GM18508 (cell line): Measurements from ENCODE around the gene EVA1B.

Experiments used
- ATAC-seq: cut with Tn5 transposase; IDR thresholded peaks from one replicate; pipeline ENCODE4 v1.9.1; 2021; ENCODE audit warnings: moderate number of reproducible peaks; ENCODE audit not compliant: insufficient read depth, unreplicated experiment

Gene EVA1B

GRCh38 chr1:36321119-36321951, 2.1 kb downstream of the EVA1B start:
- no peak for ATAC-seq

- ATAC-seq = no peak
Observed at GRCh38 chr1:36320767-36321118, 2.7 kb downstream of the EVA1B start.

- no peak for ATAC-seq
Observed at GRCh38 chr1:36320291-36320761, 3.1 kb downstream of the EVA1B start.

GRCh38 chr1:36309397-36309796, 14.0 kb downstream of the EVA1B start:
- ATAC-seq = no peak

- ATAC-seq = no peak
Observed at GRCh38 chr1:36307601-36308330, 15.7 kb downstream of the EVA1B start.

- ATAC-seq = peak; percentile 95
Observed at GRCh38 chr1:36306902-36307456, 16.5 kb downstream of the EVA1B start.

- ATAC-seq = no peak
Observed at GRCh38 chr1:36306210-36306901, 17.1 kb downstream of the EVA1B start, which contains the start of gene SH3D21. Gene SH3D21, plus strand, starts transcription at chr1:36306368. Its CDS starts 53 bp downstream, at chr1:36306421.

GRCh38 chr1:36305915-36306209, 17.6 kb downstream of the EVA1B start:
- no peak for ATAC-seq

- no peak for ATAC-seq
Observed at GRCh38 chr1:36304970-36305914, 18.2 kb downstream of the EVA1B start.

GRCh38 chr1:36304521-36304920, 18.9 kb downstream of the EVA1B start:
- no peak for ATAC-seq

- no peak for ATAC-seq
Observed at GRCh38 chr1:36303650-36304360, 19.6 kb downstream of the EVA1B start.

GRCh38 chr1:36303244-36303643, 20.2 kb downstream of the EVA1B start:
- no peak for ATAC-seq

GRCh38 chr1:36301220-36301619, 22.2 kb downstream of the EVA1B start:
- ATAC-seq = no peak

GRCh38 chr1:36300526-36300925, 22.9 kb downstream of the EVA1B start:
- no peak for ATAC-seq

GRCh38 chr1:36298640-36299039, 24.8 kb downstream of the EVA1B start:
- ATAC-seq = no peak

- no peak for ATAC-seq
Observed at GRCh38 chr1:36297062-36297461, 26.4 kb downstream of the EVA1B start.

GRCh38 chr1:36295390-36295789, 28.1 kb downstream of the EVA1B start:
- ATAC-seq = no peak

- ATAC-seq = no peak
Observed at GRCh38 chr1:36287595-36287994, 35.9 kb downstream of the EVA1B start.

GRCh38 chr1:36286802-36287201, 36.6 kb downstream of the EVA1B start:
- ATAC-seq = no peak
